SU-DHL-6 (cell line): ENCODE measurements around the gene FXYD5.

Source experiments
- H2AFZ ChIP-seq: fragments of 200-600 bp; sonication (generic); 2 replicates; pipeline ENCODE4 v1.6.1; 2014; ENCODE audit warnings: low read depth, mild to moderate bottlenecking, moderate library complexity, mixed read lengths, antibody characterized with exemption, low read length; ENCODE audit not compliant: severe bottlenecking
- H3F3A ChIP-seq: fragments of 200-600 bp; shearing (Covaris generic); 2 replicates; pipeline ENCODE4 v1.6.0; 2016; ENCODE audit warnings: antibody characterized with exemption, mild to moderate bottlenecking; ENCODE audit not compliant: insufficient read depth
- H3K27ac ChIP-seq: fragments of 200-600 bp; sonication (generic); 2 replicates; pipeline ENCODE4 v1.5.1; 2016; ENCODE audit warnings: low read depth, mild to moderate bottlenecking, low read length, moderate library complexity, mixed read lengths
- H3K27me3 ChIP-seq: fragments of 200-600 bp; sonication (generic), shearing (Covaris generic); 2 replicates; pipeline ENCODE4 v1.6.0; 2014; ENCODE audit warnings: mild to moderate bottlenecking, low read length
- H3K36me3 ChIP-seq: fragments of 200-600 bp; sonication (generic); 2 replicates; pipeline ENCODE4 v1.6.1; 2014; ENCODE audit warnings: mild to moderate bottlenecking, low read length, mixed read lengths
- H3K4me2 ChIP-seq: fragments of 300-600, 200-600 bp; shearing (Covaris generic), sonication (generic); 2 replicates; pipeline ENCODE4 v1.6.0; 2014; ENCODE audit warnings: low read length, low read depth, mild to moderate bottlenecking; ENCODE audit not compliant: poor library complexity, severe bottlenecking
- H3K4me3 ChIP-seq: fragments of 200-600 bp; sonication (generic); 2 replicates; pipeline ENCODE4 v1.5.1; 2014; ENCODE audit warnings: antibody characterized with exemption, low read length, mild to moderate bottlenecking, mixed read lengths; ENCODE audit not compliant: insufficient read depth, poor library complexity, severe bottlenecking
- H3K79me2 ChIP-seq: fragments of 200-600 bp; sonication (generic); 2 replicates; pipeline ENCODE4 v1.6.1; 2014; ENCODE audit warnings: mild to moderate bottlenecking, low read length, moderate library complexity; ENCODE audit not compliant: insufficient read depth
- H3K9ac ChIP-seq: fragments of 200-600 bp; sonication (generic); 2 replicates; pipeline ENCODE4 v1.7.0; 2014; ENCODE audit warnings: mild to moderate bottlenecking, low read length
- H3K9me2 ChIP-seq: fragments of 200-600 bp; sonication (generic); replicated peaks from 2 replicates; pipeline ENCODE4 v1.6.1; 2014; ENCODE audit warnings: low read length; ENCODE audit not compliant: insufficient read depth
- H3K9me3 ChIP-seq: fragments of 200-600 bp; sonication (generic); 2 replicates; pipeline ENCODE4 v1.6.1; 2014; ENCODE audit warnings: low read length, mixed read lengths; ENCODE audit not compliant: insufficient read depth
- H4K20me1 ChIP-seq: fragments of 200-600 bp; sonication (generic); 2 replicates; pipeline ENCODE4 v1.6.1; 2014; ENCODE audit warnings: low read depth, mild to moderate bottlenecking, antibody characterized with exemption, low read length, moderate library complexity, mixed read lengths
- EZH2phosphoT487 ChIP-seq: fragments of 200-600 bp; sonication (generic), shearing (Covaris generic); conservative IDR thresholded peaks from 2 replicates; pipeline ENCODE4 v1.6.1; 2018; ENCODE audit warnings: mild to moderate bottlenecking, antibody characterized with exemption, low read length, moderate library complexity, mixed read lengths
- TF ChIP-seq, protein P1 (sequence below): fragments of 200-600 bp; sonication (generic); IDR thresholded peaks from one replicate; pipeline ENCODE4 v1.5.1; 2017; ENCODE audit warnings: antibody characterized with exemption, mild to moderate bottlenecking, low read length, moderate library complexity; ENCODE audit not compliant: insufficient read depth, poor library complexity, severe bottlenecking

FXYD5 gene

DNA sequence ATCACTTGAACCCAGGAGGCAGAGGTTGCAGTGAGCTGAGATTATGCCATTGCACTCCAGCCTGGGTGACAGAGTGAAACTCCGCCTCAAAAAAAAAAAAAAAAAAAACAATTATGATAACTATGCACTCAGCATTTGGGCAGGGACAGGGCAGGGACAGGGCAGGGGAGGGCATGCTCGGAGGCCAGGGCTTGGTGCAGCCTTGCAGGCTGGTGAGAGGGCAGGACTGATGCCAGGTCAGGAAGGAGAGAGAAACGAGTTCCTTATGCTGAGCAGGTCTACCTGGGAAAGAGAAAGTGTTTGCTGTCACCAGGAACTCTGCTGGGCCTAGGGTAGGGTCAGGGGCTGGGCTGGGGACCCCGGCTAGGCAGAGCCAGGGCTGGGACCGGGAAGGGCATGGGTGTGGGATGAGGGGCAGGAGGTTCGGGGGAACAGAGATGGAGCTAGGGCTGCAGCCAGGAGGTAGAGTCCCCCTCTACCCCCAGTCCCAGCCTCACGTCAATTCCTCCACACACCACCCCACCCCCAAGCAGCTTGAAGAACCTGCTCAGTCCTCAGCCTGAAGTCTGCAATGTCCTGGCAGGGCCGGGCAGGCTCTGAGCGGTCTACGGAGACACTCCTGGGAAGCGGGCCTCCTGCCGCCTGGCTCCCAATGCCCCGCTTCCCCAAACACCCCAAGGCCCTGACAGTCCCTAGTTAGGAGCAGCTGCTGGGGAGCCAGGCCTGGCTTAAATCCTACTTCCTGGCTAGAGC is 36.1 kb upstream of the FXYD5 start:
- Histone ChIP-seq H3K9ac (no peak overlapping the region), H3K4me2 (no peak overlapping the region), H3K36me3 (no peaks in the 10 kb centered on the region), H3K4me3 (no peak overlapping the region), H3K9me3 (no peaks in the 10 kb centered on the region), H3F3A (no peaks in the 10 kb centered on the region), H3K27me3 (no peaks in the 10 kb centered on the region), H3K9me2 (no peaks in the 10 kb centered on the region), H3K79me2 (no peaks in the 10 kb centered on the region), H4K20me1 (no peaks in the 10 kb centered on the region), H2AFZ (no peak overlapping the region), H3K27ac (no peak overlapping the region)
- TF ChIP-seq EZH2phosphoT487: no peak
- TF ChIP-seq, protein P1, sequence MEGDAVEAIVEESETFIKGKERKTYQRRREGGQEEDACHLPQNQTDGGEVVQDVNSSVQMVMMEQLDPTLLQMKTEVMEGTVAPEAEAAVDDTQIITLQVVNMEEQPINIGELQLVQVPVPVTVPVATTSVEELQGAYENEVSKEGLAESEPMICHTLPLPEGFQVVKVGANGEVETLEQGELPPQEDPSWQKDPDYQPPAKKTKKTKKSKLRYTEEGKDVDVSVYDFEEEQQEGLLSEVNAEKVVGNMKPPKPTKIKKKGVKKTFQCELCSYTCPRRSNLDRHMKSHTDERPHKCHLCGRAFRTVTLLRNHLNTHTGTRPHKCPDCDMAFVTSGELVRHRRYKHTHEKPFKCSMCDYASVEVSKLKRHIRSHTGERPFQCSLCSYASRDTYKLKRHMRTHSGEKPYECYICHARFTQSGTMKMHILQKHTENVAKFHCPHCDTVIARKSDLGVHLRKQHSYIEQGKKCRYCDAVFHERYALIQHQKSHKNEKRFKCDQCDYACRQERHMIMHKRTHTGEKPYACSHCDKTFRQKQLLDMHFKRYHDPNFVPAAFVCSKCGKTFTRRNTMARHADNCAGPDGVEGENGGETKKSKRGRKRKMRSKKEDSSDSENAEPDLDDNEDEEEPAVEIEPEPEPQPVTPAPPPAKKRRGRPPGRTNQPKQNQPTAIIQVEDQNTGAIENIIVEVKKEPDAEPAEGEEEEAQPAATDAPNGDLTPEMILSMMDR: no peak

DNA sequence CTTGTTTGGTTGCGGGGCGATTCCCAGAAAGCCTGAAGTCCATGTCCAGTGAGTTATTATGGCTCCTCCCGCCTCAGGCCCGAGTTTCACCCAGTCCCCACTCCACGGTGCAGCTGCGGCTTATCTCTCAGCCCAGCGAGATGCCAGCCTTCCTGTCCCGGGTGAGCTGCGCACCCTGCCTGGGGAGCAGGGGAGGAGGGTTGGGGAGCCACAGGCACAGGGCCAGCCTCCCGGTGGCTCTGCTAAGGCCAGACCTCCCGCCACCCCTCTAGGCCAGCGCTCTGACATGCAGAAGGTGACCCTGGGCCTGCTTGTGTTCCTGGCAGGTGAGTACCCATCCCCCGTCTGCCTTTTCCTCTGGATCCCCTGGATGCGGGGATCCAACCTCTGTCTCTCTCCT is 35.4 kb upstream of the FXYD5 start:
- H3F3A ChIP-seq: no peaks in the 10 kb centered on the region
- no peaks in the 10 kb centered on the region for H3K36me3 ChIP-seq
- TF ChIP-seq, protein P1: no peak
- TF ChIP-seq EZH2phosphoT487: no peak
- H2AFZ ChIP-seq: no peak overlapping the region
- H3K79me2 ChIP-seq: no peaks in the 10 kb centered on the region
- no peaks in the 10 kb centered on the region for H3K9me3 ChIP-seq
- H3K9me2 ChIP-seq: no peaks in the 10 kb centered on the region
- no peak overlapping the region for H3K4me2 ChIP-seq
- no peaks in the 10 kb centered on the region for H4K20me1 ChIP-seq
- H3K9ac ChIP-seq: no peak overlapping the region
- no peaks in the 10 kb centered on the region for H3K27me3 ChIP-seq
- no peak overlapping the region for H3K4me3 ChIP-seq
- no peak overlapping the region for H3K27ac ChIP-seq

DNA sequence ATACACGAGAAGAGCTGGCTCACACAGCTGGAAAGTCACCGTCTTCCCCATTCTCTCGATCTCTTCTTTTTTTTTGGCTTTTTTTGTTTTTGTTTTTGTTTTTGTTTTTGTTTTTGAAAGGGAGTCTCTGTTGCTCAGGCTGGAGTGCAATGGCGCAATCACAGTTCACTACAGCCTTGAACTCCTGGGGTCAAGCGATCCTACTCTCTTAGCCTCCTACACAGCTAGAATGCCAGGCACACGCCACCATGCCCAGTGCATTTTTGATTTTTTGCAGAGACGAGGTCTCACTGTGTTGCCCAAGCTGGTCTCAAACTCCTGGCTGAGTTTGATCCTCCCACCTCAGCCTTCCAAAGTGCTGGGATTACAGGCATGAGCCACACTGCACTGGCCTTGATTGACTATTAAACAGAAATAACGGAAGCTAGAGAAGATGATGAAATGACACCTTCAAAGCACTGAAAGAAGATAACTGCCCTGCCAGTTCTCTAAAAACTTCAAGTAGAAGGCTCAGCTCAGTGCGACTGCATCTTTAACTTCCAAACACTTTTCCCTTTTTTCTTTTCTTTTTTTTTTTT is 34.9 kb upstream of the FXYD5 start:
- Histone ChIP-seq H3K27ac (no peak overlapping the region), H3K9ac (no peak overlapping the region), H3K27me3 (no peaks in the 10 kb centered on the region), H3K4me2 (no peak overlapping the region), H3K79me2 (no peaks in the 10 kb centered on the region), H3F3A (no peaks in the 10 kb centered on the region), H3K36me3 (no peaks in the 10 kb centered on the region), H2AFZ (no peak overlapping the region), H3K9me2 (no peaks in the 10 kb centered on the region), H3K4me3 (no peak overlapping the region), H4K20me1 (no peaks in the 10 kb centered on the region), H3K9me3 (no peaks in the 10 kb centered on the region)
- TF ChIP-seq EZH2phosphoT487: no peak
- TF ChIP-seq, protein P1: no peak
